Measurements from ENCODE around the gene NHS. TPM values are rescaled to one million over a fixed set of nuclear protein-coding genes. Genes with fewer than 3 reads are reported as not detected.

Gene NHS
- total RNA-seq, 1 donor = 0.31 TPM

DNA sequence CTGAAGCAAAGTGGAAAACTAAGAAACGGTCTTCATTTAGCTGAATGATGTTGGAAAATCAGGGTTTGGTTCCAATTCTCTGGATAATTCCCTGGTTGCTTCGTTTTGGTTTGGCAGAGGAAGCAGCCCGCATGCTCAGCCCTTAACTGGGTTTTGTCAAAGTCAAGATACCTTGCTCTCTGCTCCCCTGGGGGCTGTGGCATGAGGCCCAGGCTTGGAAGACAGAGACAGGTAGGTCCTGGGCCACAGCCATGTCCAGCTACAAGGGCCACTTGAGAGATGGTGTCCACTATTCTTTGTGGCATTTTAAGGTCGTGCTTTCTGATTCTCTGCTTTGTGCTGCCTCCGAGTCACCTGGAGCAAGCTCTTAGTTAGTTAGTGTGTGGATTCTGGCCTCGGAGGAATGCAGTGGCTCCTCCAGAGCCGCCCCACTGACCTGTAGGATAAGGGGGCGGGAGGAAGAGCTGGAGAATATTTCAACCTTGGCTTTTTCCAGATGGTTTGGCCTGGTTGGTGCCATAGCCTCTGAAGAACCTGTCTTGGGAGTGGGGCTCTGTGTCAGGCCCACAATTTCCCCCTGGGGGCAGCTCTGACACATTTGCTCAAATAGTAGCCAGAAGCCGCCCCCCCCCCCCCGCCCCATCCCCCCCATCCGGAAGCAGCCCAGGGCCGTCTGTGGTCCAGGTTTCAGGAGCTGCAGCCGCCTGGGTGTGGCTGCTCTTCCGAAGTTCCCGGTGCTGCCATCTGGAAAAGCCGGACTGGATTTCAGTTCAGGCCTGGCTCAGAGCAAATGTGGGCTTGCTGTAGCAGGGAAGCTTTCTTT lies 147.1 kb downstream of the NHS start:
- no peak overlapping the region for H3K4me3 ChIP-seq (ENCODE audit: low read length)
- no peaks in the 10 kb centered on the region for H3K27me3 ChIP-seq (ENCODE audit: insufficient read depth, low read length)
- H3K4me1 ChIP-seq (ENCODE audit: insufficient read depth, low read length) = peaks cover 9% of the 10 kb centered on the region
- no peaks in the 10 kb centered on the region for H3K9me3 ChIP-seq (ENCODE audit: low read depth, low read length)

DNA sequence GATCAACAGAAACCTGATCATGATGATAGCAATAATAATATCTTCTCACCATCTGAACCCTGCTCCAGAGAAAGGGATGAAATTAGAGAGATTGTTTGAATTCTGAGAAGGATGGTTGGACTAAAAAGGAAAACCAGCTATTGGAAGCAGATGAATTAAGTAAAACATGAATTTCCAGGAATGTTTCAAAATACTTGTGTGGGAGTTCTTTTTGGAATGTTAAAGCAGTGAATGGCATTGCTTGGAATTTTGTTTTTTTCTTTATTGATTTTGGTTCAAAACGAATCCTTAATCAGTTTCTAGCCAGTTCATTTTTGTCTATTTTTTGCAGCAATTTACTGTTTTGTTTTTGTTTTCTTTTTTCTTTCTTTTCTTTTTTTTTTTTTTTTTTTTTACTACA lies 150.3 kb downstream of the NHS start:
- no peaks in the 10 kb centered on the region for H3K9me3 ChIP-seq (ENCODE audit: low read depth, low read length)
- no peaks in the 10 kb centered on the region for H3K27me3 ChIP-seq (ENCODE audit: insufficient read depth, low read length)
- H3K4me3 ChIP-seq (ENCODE audit: low read length) = no peak overlapping the region
- H3K4me1 ChIP-seq (ENCODE audit: insufficient read depth, low read length) = peaks cover 20% of the 10 kb centered on the region

GRCh38 chrX:17525762-17526555 lies 151.0 kb downstream of the NHS start:
- peaks cover 20% of the 10 kb centered on the region for H3K4me1 ChIP-seq (ENCODE audit: insufficient read depth, low read length)
- H3K27me3 ChIP-seq (ENCODE audit: insufficient read depth, low read length) = no peaks in the 10 kb centered on the region
- H3K4me3 ChIP-seq (ENCODE audit: low read length) = no peak overlapping the region
- H3K9me3 ChIP-seq (ENCODE audit: low read depth, low read length) = no peaks in the 10 kb centered on the region

- Histone ChIP-seq H3K4me1 (ENCODE audit: insufficient read depth, low read length) (peaks cover 20% of the 10 kb centered on the region), H3K4me3 (ENCODE audit: low read length) (no peak overlapping the region), H3K9me3 (ENCODE audit: low read depth, low read length) (no peaks in the 10 kb centered on the region), H3K27me3 (ENCODE audit: insufficient read depth, low read length) (no peaks in the 10 kb centered on the region)
Measured at GRCh38 chrX:17527135-17527701, 152.2 kb downstream of the NHS start.

GRCh38 chrX:17527922-17528321 lies 152.9 kb downstream of the NHS start:
- Histone ChIP-seq H3K4me1 (ENCODE audit: insufficient read depth, low read length) (peaks cover 20% of the 10 kb centered on the region), H3K27me3 (ENCODE audit: insufficient read depth, low read length) (no peaks in the 10 kb centered on the region), H3K9me3 (ENCODE audit: low read depth, low read length) (no peaks in the 10 kb centered on the region), H3K4me3 (ENCODE audit: low read length) (no peak overlapping the region)

DNA sequence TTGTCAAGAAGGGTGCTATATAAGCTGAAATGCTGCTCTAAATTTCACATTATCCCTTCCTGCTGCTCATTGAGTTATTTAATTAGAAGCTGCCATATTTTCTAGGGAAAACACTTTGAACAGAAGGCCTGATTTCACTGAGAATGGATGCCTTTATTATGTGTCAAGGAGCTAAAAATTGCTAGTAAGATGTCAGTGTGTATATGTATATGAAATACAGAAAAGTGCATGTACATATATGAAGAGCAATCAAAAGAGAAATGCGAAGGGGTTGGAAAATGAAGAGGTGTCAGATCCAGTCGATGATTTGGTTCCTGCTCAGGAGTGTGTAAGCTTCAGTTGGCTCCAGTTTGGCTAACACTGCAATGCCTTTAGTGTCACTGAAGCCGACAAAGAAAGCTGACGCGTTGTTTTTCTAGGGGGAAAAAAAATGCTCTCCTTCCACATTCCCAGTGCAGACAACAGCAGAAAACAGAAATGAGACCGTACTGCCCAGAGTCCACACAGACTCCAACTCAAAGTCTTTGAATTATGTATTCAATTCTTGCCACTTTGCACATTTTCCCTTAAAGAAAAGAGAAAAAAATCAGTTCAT lies 154.2 kb downstream of the NHS start:
- Histone ChIP-seq H3K27me3 (ENCODE audit: insufficient read depth, low read length) (no peaks in the 10 kb centered on the region), H3K9me3 (ENCODE audit: low read depth, low read length) (no peaks in the 10 kb centered on the region), H3K4me1 (ENCODE audit: insufficient read depth, low read length) (peaks cover 20% of the 10 kb centered on the region), H3K4me3 (ENCODE audit: low read length) (no peak overlapping the region)

DNA sequence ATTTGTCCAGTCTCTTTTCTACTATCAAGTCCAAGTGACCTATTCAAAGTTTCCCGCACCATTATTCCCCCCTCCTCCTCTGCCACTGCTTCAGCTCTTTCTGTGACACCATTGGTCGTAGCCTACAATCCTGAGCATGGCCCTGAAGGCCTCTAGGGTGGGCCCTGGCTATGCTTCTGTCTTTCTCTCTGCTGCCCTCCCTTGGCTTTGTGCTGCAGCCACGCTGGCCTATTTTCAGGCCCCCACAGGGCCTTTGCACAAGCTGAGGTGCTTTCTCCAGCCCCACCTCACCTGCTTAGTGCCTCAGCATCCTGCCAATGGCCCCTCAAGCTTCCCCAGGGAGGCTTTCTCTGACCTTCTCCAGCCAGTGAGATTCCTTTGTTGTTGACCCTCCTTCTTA lies 156.5 kb downstream of the NHS start:
- H3K27me3 ChIP-seq (ENCODE audit: insufficient read depth, low read length) = no peaks in the 10 kb centered on the region
- no peak overlapping the region for H3K4me3 ChIP-seq (ENCODE audit: low read length)
- H3K9me3 ChIP-seq (ENCODE audit: low read depth, low read length) = no peaks in the 10 kb centered on the region
- H3K4me1 ChIP-seq (ENCODE audit: insufficient read depth, low read length) = peaks cover 18% of the 10 kb centered on the region

DNA sequence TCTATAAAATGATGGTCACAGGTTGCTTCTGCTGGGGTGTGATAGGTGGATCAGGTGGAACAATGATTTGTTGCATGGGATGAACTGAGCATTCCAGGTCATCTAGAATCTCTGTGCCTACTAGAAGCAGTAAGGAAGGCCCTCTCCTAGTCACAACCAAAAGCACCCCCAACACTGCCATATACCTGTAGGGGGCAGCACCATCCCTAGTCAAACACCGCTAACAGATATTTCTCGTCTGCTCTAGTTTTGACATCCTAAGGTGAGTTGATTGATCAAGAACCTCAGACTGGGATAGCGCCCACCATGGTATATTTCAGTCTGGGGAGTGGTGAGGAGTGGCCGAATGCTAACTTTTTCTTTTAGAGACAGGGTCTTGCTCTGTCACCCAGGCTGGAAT lies 160.2 kb downstream of the NHS start:
- Histone ChIP-seq H3K4me1 (ENCODE audit: insufficient read depth, low read length) (no peaks in the 10 kb centered on the region), H3K4me3 (ENCODE audit: low read length) (no peak overlapping the region), H3K27me3 (ENCODE audit: insufficient read depth, low read length) (no peaks in the 10 kb centered on the region), H3K9me3 (ENCODE audit: low read depth, low read length) (no peaks in the 10 kb centered on the region)

GRCh38 chrX:17537723-17538243 lies 162.8 kb downstream of the NHS start:
- Histone ChIP-seq H3K4me1 (ENCODE audit: insufficient read depth, low read length) (no peaks in the 10 kb centered on the region), H3K9me3 (ENCODE audit: low read depth, low read length) (no peaks in the 10 kb centered on the region), H3K4me3 (ENCODE audit: low read length) (no peak overlapping the region), H3K27me3 (ENCODE audit: insufficient read depth, low read length) (no peaks in the 10 kb centered on the region)

- H3K4me1 ChIP-seq (ENCODE audit: insufficient read depth, low read length) = no peaks in the 10 kb centered on the region
- no peaks in the 10 kb centered on the region for H3K9me3 ChIP-seq (ENCODE audit: low read depth, low read length)
- H3K4me3 ChIP-seq (ENCODE audit: low read length) = no peak overlapping the region
- no peaks in the 10 kb centered on the region for H3K27me3 ChIP-seq (ENCODE audit: insufficient read depth, low read length)
Measured at GRCh38 chrX:17542123-17542522, 167.1 kb downstream of the NHS start.

- Histone ChIP-seq H3K27me3 (ENCODE audit: insufficient read depth, low read length) (no peaks in the 10 kb centered on the region), H3K4me1 (ENCODE audit: insufficient read depth, low read length) (no peaks in the 10 kb centered on the region), H3K4me3 (ENCODE audit: low read length) (no peak overlapping the region)
Measured at GRCh38 chrX:17544821-17545220, 169.8 kb downstream of the NHS start.

DNA sequence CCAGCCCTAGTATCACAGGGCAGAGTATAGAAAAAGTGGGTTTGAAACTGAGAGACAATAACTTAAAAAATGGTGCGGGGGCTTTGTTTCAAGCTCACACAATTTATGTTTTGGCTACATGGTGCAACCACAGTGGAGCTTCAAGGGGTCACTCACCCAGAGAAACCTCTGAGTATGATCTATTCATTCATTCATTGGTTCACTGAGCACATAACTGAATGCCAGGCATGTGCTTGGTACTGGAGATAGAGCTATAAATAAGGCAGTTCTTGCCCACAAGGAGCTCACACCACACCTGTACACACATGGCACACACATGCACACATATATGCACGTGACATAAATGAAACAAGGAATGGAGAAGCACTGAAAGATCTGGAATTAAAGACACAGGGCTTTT lies 171.4 kb downstream of the NHS start:
- Histone ChIP-seq H3K4me3 (ENCODE audit: low read length) (no peak overlapping the region), H3K9me3 (ENCODE audit: low read depth, low read length) (no peaks in the 10 kb centered on the region), H3K4me1 (ENCODE audit: insufficient read depth, low read length) (no peaks in the 10 kb centered on the region), H3K27me3 (ENCODE audit: insufficient read depth, low read length) (no peaks in the 10 kb centered on the region)

More at GRCh38 chrX:17544821-17545220, 169.8 kb downstream of the NHS start:
- H3K9me3 ChIP-seq (ENCODE audit: low read depth, low read length) = no peaks in the 10 kb centered on the region

DNA sequence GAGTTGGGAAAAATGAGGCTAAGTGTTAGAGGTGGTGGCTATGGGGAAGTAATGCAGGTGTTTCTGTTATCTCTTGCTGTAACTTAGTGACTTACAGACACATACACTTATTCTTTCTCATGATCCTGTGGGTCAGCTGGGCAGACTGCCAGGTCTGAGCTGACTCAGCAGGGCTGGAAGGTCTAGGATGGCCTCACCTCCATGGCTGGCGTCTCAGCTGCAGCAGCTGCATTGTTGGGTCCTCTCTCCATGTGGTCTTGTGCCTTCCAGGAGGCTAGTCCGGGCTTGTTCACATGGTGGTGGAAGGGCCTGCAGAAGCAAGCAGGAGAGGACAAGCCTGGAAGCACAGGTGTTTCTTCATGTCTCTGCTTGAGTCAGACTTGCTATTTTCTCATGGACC lies 172.7 kb downstream of the NHS start:
- H3K27me3 ChIP-seq (ENCODE audit: insufficient read depth, low read length) = no peaks in the 10 kb centered on the region
- no peak overlapping the region for H3K4me3 ChIP-seq (ENCODE audit: low read length)
- no peaks in the 10 kb centered on the region for H3K9me3 ChIP-seq (ENCODE audit: low read depth, low read length)
- H3K4me1 ChIP-seq (ENCODE audit: insufficient read depth, low read length) = no peaks in the 10 kb centered on the region

GRCh38 chrX:17549107-17549651 lies 174.2 kb downstream of the NHS start:
- H3K9me3 ChIP-seq (ENCODE audit: low read depth, low read length) = no peaks in the 10 kb centered on the region
- H3K27me3 ChIP-seq (ENCODE audit: insufficient read depth, low read length) = no peaks in the 10 kb centered on the region
- H3K4me3 ChIP-seq (ENCODE audit: low read length) = no peak overlapping the region
- no peaks in the 10 kb centered on the region for H3K4me1 ChIP-seq (ENCODE audit: insufficient read depth, low read length)

GRCh38 chrX:17550011-17550410 lies 175.0 kb downstream of the NHS start:
- Histone ChIP-seq H3K4me3 (ENCODE audit: low read length) (no peak overlapping the region), H3K4me1 (ENCODE audit: insufficient read depth, low read length) (no peaks in the 10 kb centered on the region), H3K27me3 (ENCODE audit: insufficient read depth, low read length) (no peaks in the 10 kb centered on the region), H3K9me3 (ENCODE audit: low read depth, low read length) (no peaks in the 10 kb centered on the region)

Measured in mononuclear cell (primary cell).